ENCODE results near the gene KIF16B.

Gene KIF16B

DNA sequence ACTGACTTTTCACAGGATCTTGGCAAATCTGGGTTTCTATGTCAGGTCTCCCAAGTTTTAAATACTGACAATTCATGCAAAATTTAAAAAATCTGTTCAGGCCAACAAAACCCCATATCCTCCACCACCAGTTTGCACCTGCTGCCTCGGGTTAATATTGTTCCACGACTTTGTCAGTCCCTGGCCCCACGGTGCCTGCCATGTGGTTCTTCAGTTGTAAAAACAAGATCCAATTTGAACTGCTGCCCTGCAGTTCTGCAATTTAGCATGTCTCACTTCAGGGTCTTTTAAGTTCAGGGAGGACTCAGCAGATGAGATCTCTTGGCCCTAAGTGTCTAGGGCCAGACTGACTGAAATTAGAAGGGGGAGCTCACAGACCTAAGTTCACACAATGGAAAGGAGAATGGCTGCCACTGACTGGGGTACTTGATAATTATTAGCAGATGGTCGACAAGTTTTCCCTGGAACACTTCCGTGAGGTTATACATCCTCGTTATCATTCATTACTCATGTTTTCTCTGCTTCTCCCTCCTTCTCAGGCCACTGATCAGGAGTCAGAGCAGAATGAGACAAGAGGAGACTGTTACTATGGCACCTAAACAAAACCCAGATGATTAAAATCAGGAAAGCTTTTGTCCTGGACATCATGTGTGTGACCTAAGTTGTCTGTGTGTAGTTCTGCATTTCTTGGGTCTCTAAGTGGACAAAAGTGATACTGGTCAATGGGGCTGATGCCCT is 223.6 kb downstream of the KIF16B start:
- no peak for DNase-seq (ENCODE audit: extremely low read depth, insufficient read length)
- no peaks in the 10 kb centered on the region for H3K27me3 ChIP-seq (replicated peaks; ENCODE audit: control insufficient read depth, insufficient read depth, low read length)
- no peak overlapping the region for H3K4me3 ChIP-seq (replicated peaks; ENCODE audit: low read depth, low read length)
- H3K36me3 ChIP-seq (ENCODE audit: control insufficient read depth, insufficient read depth, low read length): no peaks in the 10 kb centered on the region
- TF ChIP-seq, protein P1, sequence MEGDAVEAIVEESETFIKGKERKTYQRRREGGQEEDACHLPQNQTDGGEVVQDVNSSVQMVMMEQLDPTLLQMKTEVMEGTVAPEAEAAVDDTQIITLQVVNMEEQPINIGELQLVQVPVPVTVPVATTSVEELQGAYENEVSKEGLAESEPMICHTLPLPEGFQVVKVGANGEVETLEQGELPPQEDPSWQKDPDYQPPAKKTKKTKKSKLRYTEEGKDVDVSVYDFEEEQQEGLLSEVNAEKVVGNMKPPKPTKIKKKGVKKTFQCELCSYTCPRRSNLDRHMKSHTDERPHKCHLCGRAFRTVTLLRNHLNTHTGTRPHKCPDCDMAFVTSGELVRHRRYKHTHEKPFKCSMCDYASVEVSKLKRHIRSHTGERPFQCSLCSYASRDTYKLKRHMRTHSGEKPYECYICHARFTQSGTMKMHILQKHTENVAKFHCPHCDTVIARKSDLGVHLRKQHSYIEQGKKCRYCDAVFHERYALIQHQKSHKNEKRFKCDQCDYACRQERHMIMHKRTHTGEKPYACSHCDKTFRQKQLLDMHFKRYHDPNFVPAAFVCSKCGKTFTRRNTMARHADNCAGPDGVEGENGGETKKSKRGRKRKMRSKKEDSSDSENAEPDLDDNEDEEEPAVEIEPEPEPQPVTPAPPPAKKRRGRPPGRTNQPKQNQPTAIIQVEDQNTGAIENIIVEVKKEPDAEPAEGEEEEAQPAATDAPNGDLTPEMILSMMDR (IDR thresholded peaks at IDR 0.05; ENCODE audit: insufficient read depth, low read length, poor library complexity, severe bottlenecking): no peak

- H3K36me3 ChIP-seq (ENCODE audit: control insufficient read depth, insufficient read depth, low read length): no peaks in the 10 kb centered on the region
- H3K27me3 ChIP-seq (replicated peaks; ENCODE audit: control insufficient read depth, insufficient read depth, low read length): no peaks in the 10 kb centered on the region
- H3K4me3 ChIP-seq (replicated peaks; ENCODE audit: low read depth, low read length): no peak overlapping the region
- TF ChIP-seq, protein P1 (IDR thresholded peaks at IDR 0.05; ENCODE audit: insufficient read depth, low read length, poor library complexity, severe bottlenecking): no peak
- DNase-seq (ENCODE audit: extremely low read depth, insufficient read length): no peak
Measured at GRCh38 chr20:16346956-16347355, 226.3 kb downstream of the KIF16B start.

GRCh38 chr20:16337707-16338106 is 235.5 kb downstream of the KIF16B start:
- TF ChIP-seq, protein P1 (IDR thresholded peaks at IDR 0.05; ENCODE audit: insufficient read depth, low read length, poor library complexity, severe bottlenecking): no peak
- Histone ChIP-seq H3K4me3 (replicated peaks; ENCODE audit: low read depth, low read length) (no peak overlapping the region), H3K36me3 (ENCODE audit: control insufficient read depth, insufficient read depth, low read length) (no peaks in the 10 kb centered on the region), H3K27me3 (replicated peaks; ENCODE audit: control insufficient read depth, insufficient read depth, low read length) (no peaks in the 10 kb centered on the region)
- no peak for DNase-seq (ENCODE audit: extremely low read depth, insufficient read length)

- Histone ChIP-seq H3K27me3 (replicated peaks; ENCODE audit: control insufficient read depth, insufficient read depth, low read length) (no peaks in the 10 kb centered on the region), H3K36me3 (ENCODE audit: control insufficient read depth, insufficient read depth, low read length) (no peaks in the 10 kb centered on the region), H3K4me3 (replicated peaks; ENCODE audit: low read depth, low read length) (no peak overlapping the region)
- no peak for DNase-seq (ENCODE audit: extremely low read depth, insufficient read length)
- TF ChIP-seq, protein P1 (IDR thresholded peaks at IDR 0.05; ENCODE audit: insufficient read depth, low read length, poor library complexity, severe bottlenecking): no peak
Measured at GRCh38 chr20:16327606-16328005, 245.6 kb downstream of the KIF16B start.

DNA sequence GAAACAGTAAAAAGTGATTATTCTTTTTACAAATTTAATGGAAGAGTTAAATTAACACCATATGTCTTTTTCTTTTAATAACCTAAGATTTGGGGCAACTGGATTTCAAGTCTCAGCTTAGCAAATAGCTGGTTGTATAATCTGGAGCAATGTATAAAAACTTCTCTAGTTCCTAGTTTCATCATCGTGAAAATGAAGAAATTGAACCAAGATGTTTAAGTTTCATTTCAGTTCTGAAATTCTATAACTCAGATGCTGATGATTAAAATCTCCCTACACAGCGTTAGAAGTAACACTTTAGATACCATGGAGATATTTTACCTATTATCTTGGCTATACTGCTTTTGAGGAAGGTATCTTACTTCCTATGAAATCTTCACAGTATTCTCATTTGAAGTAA is 252.0 kb downstream of the KIF16B start:
- TF ChIP-seq, protein P1 (IDR thresholded peaks at IDR 0.05; ENCODE audit: insufficient read depth, low read length, poor library complexity, severe bottlenecking): no peak
- H3K27me3 ChIP-seq (replicated peaks; ENCODE audit: control insufficient read depth, insufficient read depth, low read length): no peaks in the 10 kb centered on the region
- no peak overlapping the region for H3K4me3 ChIP-seq (replicated peaks; ENCODE audit: low read depth, low read length)
- no peak for DNase-seq (ENCODE audit: extremely low read depth, insufficient read length)
- no peaks in the 10 kb centered on the region for H3K36me3 ChIP-seq (ENCODE audit: control insufficient read depth, insufficient read depth, low read length)
